HG03280 (cell line): ENCODE results near the gene DENND5A.
"Not testable (repeated sequence)": the region's sequence is repeated elsewhere in the genome, so short reads cannot be mapped to it uniquely, and the experiment has no call there.

Experiments
- ATAC-seq: cut with Tn5 transposase; IDR thresholded peaks from one replicate; pipeline ENCODE4 v1.9.1; 2021; ENCODE audit warnings: mild to moderate bottlenecking, moderate library complexity; ENCODE audit not compliant: unreplicated experiment

DENND5A gene

DNA sequence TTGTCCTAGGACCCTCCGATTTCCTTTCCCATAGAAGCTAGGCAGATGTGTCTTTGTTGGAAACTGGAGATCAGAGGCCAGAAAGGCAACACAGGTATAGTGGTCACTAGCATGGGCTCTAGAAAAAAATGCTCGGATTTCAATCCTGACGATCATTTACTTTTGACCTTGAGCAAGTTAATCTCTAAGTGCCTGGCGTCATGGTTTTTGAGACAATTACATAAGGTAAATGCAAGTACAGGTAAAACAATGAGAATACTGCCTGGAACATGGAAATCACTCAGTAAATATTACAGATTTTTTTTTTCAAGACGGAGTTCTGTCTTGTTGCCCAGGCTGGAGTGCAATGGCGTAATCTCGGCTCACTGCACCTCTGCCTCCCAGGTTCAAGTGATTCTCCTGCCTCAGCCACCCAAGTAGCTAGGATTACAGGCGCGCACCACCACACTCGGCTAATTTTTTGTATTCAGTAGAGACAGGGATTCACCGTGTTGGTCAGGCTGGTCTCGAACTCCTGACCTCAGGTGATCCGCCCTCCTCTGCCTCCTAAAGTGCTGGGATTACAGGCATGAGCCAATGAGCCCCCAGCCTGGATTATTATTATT, 1.1 kb upstream of the DENND5A start:
- ATAC-seq, result no peak

DNA sequence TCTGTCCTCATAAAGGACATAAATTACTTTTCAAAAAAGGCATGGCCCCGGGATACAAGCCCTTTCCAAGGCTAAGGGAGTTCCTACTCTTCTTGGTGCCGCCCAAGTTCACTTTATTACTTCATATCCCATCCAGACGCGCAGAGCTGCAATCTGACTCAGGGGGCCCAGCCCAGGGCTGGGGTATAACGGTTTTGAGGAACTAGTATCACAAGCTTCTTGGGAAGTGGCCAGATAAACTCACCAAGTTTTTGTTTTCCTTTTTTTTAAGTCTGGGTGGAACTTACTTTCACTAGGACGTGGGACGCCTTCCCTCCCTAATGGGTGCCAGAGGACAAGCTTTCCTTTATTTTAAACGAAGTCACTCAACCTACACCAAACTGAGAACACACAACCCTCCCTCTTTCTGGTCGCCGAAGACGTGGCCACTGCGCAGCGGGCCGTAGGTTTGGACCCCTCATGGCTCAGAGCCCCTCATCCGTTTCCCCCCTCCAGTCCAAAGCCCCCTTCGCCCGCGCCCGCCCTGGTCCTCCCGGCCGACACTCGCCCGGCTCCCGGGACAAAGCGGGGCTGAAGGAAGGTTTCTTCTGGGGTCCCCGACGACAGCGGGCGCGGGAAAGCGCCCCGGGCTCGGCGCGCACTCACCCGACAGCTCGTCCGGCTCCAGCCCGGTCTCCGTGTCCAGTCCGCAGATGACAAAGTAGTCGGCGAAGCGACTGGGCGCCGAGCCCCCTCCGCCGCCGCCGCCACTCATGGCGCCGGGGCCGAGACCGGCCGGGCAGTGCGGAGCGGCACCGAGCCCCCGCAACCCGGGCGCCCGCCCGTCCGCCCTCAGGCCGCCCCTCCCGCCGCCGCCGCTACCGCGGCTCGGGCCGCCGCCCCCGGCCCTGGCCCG, 587 bp downstream of the DENND5A start:
- ATAC-seq, result peak; percentile 3

DNA sequence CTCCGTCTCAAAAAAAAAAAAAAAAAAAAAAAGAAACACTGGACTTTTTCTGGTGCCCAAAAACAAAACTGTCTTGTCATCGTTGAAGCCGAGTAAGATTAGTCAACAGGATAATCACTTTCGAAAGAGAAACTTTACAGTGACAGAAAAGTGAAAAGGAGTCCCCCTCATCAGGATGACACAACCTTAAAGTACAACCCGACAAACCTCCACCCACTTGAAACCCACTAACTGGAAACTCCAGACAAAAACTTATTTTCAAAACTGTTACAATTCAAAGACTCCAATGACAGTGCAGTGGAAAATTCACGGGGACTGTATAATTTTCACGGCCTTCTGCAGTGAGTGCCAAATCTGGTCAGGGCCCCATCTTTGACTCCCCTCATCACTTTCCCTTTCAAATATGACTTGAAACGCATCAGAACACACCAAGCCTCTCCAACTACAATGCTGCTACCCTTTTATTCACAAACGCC, 1.3 kb downstream of the DENND5A start:
- peak; percentile 66 for ATAC-seq

DNA sequence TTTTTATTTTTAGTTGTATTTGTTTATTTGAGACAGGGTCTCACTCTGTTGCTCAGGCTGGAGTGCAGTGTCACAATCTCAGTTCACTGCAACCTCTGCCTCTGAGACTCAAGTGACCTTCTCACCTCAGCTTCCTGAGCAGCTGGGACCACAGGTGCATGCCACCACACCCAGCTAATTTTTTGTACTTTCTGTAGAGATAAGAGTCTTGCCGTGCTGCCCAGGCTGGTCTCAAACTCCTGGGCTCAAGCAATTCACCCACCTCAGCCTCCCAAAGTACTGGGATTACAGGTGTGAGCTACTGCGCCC, 4.4 kb downstream of the DENND5A start:
- not testable (repeated sequence) for ATAC-seq

DNA sequence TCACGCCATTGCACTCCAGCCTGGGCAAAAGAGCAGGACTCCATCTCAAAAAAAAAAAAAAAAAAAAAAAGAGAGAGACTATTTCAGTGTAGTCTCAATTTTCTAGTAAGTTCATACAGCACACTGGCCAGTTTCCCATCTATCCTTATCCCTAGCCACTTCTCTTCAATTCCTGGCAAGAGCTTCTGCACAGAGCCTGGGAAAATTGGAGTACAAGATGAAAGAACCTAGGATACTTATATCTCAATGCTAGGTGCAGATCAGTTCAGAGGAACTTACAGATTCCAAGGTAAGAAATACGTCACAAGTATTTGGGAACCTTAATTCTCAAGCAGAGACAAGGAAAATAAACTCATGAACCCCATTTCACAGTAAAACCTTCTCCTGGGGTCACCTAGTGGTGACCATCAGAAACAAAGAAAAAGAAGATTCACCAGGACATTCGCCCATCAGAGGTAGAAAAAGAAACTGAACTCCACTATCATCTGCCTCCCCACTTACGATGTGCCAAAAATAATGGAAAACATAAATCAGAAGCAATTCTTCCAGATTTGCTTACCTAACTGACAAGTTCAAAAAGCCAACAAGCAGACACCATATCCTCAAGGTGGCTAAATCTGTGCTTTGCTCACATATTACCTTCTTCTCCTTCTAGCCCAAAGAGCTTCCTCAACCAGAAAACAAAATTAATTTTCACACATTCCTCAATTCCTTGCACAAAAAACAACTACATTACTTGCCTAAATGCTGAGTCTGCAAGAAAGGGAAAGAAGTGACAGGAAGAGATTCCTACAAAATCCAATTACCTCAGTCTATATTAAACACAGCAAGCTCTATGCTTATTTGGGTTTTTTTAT, 4.9 kb downstream of the DENND5A start:
- no peak for ATAC-seq

DNA sequence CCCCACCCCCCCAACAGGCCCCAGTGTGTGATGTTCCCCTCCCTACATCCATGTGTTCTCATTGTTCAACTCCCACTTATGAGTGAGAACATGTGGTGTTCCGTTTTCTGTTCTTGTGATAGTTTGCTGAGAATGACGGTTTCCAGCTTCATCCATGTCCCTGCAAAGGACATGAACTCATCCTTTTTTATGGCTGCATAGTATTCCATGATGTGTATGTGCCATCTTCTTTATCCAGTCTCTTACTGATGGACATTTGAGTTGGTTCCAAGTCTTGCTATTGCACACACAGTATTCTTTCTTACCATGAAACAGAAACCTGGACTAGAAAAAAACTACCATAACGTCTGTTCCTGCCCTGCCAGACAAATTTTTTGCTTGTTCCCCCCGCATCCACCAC, 6.9 kb downstream of the DENND5A start:
- not testable (repeated sequence) for ATAC-seq

DNA sequence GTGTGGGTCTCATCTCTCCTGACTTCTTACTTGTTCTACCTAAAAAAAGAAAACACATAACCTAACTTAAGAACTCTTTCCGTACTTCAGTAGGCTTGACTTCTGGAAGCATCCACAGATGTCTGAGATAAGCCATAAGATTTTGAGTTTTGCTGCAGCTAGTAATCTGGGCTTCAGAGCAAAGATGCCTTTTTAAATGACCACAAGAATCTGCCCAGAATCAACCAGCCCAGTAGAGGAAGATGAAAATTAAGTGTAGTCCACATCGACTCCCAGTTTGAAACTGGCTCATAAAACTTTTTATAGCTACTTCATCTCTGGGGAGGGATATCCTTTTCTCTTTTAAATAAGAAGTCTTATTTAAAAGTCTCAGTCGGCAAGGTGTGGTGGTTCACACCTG, 10.7 kb downstream of the DENND5A start:
- no peak for ATAC-seq

DNA sequence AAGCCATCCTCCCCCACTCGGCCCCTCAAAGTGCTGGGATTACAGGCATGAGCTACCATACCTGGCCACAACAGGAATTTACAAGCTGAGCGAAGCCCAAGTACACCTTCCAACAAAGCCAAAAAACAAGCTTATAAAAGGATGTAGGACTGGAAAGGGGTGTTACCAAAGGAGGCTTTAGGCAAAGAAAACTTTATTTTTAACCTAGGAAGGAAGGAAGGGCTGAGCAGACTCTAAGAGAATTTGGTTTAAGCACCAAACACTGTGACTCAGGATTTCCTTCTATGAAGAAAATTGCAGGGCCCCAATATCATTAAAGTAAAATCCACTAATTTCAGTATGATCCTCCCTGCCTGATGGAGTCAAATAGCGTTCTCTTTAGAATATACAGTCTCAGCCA, 12.1 kb downstream of the DENND5A start:
- no peak for ATAC-seq

DNA sequence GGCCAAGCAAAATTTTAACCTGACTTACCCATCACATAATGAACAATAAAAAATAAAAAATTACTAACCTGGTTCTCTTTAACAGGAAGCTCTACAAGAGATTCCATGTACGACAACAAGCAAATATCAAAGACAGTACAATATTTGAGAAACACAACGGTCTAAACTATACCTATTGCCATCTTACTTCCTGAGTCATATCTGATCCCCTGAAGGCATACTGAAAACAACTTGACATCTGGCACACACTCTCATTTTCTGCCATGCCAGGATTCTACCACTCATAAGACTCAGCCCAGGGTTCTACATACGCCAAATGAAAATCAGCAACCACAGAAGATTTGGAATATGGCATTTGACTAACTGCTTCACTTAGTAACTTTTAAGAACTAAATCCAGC, 13.8 kb downstream of the DENND5A start:
- ATAC-seq, result no peak

DNA sequence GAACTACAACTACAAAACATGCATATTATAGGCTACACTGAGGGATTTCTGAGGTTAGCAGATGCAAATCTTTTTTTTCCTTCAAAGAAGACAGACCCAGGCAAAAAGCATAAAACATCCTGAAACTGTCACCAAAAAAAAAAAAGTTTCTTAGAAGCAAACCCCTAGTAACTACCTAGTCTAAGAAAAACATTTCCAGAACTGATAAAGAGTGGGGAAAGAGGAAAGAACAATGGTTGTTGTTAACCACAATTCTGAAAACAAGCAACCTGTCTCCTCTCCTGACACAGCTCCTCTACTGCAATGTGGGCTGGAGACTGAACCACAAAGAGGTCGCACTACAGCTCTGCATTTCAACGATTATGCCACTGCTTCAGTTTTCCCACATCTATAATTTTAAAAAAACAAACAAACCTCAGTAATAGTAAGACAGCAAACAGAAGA, 15.0 kb downstream of the DENND5A start:
- ATAC-seq, result peak; percentile 66

DNA sequence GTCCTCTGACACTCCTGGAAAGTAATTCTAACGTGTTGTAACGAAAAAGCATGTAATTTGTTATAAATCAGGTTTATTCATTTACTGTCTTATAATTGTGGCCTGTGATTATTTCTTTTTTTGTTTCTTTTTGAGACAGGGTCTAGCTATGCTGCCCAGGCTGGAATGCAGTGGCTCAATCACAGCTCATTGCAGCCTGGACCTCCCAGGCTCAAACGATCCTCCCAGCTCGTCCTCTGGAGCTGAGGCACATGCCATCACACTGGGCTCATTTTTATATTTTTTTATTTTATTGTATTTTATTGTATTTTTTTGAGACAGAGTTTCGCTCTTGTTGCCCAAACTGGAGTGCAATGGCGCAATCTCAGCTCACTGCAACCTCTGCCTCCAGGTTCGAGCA, 15.9 kb downstream of the DENND5A start:
- no peak for ATAC-seq

DNA sequence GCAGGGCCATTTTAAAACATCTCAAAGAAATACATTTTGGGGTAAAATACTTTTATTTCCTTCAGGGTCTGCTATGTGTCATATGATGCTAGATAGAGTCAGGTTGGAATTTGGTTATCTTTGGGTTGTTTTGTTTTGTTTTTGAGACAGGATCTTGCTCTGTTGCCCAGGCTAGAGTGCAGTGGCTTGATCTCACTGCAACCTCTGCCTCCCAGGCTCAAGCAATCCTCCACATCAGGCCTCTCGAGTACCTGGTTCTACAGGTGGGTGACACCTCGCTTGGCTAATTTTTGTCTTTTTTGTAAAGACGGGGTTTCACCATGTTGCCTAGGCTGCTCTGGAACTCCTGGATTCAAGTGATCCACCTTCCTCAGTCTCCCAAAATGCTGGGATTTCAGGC, 17.3 kb downstream of the DENND5A start:
- ATAC-seq, result no peak

DNA sequence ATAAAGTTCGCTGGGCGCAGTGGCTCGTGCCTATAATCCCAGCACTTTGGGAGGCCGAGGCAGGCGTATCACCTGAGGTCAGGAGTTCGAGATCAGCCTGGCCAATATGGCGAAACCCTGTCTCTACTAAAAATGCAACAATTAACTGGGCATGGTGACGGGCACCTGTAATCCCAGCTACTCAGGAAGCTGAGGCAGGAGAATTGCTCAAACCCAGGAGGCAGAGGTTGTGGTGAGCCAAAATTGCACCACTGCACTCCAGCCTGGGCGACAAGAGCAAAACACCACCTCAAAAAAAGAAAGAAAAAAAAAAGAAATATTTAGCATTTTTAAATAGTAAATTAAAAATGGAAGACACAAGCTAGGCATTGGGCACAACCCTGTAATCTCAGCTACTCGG, 28.9 kb downstream of the DENND5A start:
- not testable (repeated sequence) for ATAC-seq

DNA sequence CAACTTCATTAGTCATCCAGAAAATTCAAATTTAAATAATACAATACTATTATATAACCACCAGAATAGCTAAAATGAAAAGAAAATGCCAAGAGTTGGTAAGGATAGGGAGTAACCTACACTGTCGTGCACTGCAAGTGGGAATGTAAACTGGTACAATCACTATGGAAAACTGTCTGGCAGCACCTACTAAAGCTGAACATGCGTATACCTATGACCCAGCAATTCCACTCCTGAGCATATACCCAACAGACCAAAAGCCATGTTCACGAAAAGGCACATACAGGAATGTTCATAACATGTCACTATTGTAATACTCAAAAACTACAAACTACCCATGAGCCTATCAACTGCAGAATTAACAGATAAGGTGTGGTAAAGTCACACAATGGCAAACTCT, 32.7 kb downstream of the DENND5A start:
- ATAC-seq, result no peak

DNA sequence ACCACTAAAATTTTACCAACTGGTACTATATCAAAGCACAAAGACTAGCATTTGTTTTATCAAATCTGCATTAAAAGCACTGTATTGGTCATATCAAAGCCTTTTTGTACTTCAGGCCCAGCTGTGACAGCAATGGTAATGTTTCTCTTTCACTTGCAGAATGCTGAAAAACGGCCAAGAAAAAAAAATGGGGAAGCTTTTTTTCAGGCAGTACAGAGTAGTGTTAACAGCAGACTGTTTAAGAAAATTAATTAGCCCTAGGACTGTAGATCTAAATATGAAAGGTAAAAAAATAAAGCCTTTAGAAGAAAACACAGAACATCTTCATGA, 33.3 kb downstream of the DENND5A start:
- no peak for ATAC-seq

DNA sequence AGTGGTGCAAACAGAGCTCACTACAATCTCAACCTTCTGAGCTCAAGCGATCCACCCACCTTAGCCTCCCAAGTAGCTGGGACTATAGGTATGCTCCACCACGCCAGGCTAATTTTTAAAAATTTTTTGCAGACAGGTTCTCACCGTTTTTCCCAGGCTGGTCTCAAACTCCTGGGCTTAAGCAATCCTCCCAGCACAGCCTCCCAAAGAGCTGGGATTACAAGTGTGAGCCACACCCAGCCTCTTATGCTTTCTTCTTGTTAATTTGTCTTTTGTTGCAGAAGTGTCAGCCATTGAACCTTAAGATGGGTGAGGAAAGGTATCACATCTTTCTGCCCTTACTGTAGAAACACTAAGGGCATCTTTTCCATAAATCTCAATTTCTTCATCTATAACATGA, 34.9 kb downstream of the DENND5A start:
- no peak for ATAC-seq

DNA sequence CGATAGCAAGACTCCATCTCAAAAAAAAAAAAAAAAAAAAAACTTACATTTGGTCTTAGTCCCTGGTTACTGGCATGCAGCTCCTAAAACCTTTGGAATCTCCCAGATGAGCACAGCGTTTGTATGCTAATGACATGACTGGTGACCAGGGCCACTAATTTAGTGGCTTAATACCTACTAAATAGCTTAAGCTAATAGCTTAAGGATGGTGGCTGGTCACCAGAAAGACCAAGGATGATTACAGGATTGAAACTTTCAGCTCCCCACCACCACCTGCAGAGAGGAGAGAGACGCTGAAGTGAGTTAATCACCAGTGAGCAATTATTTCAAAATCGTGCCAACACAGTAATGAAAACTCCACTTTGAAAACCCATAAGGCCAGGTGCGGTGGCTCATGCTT, 37.1 kb downstream of the DENND5A start:
- no peak for ATAC-seq

DNA sequence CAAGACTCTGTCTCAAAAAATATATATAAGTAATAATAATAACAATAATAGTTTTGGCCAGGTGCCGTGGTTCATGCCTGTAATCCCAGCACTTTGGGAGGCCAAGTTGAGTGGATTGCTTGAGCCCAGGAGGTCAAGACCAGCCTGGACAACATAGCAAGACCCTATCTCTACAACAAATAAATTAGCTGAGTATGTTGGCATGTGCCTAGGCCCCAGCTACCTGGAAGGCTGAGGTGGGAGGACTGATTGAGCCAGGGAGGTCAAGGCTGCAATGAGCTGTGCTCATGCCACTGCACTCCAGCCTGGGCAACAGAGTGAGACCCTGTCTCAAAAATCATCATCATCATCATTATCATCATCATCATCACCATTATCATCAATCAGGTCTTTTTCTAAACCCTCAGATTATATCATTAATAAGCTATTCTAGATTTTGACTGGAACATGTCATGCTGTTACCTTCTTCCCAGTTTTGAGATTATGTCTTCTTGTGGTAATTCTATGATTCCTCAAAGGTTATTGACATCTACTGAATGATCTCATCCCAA, 39.3 kb downstream of the DENND5A start:
- no peak for ATAC-seq

DNA sequence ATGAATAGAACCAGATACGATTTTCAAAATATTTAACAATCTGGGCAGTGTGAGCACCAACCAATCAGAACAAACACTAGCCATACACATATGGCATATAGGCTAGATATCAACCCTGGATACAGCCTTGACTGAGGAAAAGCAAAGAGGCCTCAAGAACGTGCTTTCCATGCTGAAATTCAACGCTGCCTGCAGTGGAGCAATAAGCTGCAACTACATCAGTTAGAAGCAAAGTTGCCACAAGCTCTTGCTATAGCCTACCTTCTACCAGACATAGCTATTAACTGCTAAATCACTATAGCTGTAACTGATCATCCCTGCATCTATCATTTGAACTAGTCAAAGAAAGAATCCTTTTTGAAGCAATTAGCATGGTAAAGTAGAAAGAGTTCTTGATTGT, 42.5 kb downstream of the DENND5A start:
- no peak for ATAC-seq

DNA sequence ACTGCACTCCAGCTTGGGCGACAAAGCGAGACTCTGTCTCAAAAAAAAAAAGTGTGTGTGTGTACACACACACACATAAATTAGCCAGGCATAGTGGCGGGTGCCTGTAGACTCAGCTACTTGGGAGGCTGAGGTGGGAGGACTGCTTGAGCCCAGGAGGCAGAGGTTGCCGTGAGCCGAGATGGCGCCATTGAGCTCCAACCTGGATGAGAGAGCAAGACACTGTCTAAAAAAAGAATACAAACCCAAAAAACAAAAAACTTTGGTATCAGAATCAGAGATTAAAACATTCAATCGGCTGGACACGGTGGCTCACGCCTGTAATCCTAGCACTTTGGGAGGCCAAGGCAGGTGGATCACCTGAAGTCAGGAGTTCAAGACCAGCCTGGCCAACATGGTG, 44.3 kb downstream of the DENND5A start:
- not testable (repeated sequence) for ATAC-seq

DNA sequence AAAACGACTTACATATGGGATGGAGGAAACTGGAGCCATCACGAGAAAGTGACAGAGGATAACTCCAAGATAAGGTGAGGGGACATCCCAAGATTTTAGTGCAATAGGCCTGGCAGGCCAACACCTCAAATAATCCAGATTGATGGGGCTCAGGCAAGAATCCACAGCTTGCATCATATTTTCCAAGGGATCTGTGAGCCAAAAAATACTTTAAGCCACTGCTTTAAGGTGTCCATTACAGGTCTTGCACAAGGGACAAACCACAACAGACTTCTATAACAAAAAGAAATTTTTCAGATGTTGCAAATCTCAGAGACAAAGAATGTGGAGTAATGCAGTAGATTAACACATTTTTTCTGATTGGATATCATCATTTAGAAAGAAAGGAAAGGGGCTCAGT, 45.6 kb downstream of the DENND5A start:
- ATAC-seq, result no peak
